Epithelial cell of esophagus (primary cell): ENCODE results near the gene RETREG2.

Experiments used
- DNase-seq: peaks from one replicate; pipeline ENCODE4 v3.0.0; 2010; ENCODE audit warnings: low read depth
- H3K4me3 ChIP-seq: 2 replicates; pipeline ENCODE4 v1.5.1; 2011; ENCODE audit warnings: mild to moderate bottlenecking, low read length, control low read depth
- TF ChIP-seq, protein P1 (sequence below): IDR thresholded peaks from 2 replicates; pipeline ENCODE4 v1.5.1; 2011; ENCODE audit warnings: low read depth, mild to moderate bottlenecking, low read length, control low read depth, inconsistent platforms; ENCODE audit not compliant: insufficient read depth; ENCODE audit errors: missing control alignments

Gene RETREG2

DNA sequence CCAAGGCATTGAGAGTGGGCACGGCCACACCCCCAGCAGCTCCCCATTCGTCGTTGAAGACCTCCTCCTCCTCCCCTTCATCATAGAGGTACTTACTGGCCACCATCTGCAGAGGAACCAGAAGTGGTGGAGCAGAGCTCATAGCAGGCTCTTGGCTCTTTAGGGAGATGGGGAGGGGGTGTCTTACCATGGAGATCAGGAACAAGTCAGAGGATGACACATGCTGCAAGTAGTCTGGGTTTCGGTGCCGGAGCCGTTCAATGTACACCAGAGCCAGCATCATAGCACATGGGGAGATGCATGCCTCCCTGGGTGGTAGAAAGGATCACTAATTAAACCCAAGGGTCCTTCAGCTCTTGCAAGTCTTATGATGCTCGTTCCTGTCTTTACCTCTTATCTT lies 3.3 kb upstream of the RETREG2 start:
- H3K4me3 ChIP-seq, result no peak overlapping the region
- TF ChIP-seq, protein P1, sequence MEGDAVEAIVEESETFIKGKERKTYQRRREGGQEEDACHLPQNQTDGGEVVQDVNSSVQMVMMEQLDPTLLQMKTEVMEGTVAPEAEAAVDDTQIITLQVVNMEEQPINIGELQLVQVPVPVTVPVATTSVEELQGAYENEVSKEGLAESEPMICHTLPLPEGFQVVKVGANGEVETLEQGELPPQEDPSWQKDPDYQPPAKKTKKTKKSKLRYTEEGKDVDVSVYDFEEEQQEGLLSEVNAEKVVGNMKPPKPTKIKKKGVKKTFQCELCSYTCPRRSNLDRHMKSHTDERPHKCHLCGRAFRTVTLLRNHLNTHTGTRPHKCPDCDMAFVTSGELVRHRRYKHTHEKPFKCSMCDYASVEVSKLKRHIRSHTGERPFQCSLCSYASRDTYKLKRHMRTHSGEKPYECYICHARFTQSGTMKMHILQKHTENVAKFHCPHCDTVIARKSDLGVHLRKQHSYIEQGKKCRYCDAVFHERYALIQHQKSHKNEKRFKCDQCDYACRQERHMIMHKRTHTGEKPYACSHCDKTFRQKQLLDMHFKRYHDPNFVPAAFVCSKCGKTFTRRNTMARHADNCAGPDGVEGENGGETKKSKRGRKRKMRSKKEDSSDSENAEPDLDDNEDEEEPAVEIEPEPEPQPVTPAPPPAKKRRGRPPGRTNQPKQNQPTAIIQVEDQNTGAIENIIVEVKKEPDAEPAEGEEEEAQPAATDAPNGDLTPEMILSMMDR, result no peak
- no peak for DNase-seq

DNA sequence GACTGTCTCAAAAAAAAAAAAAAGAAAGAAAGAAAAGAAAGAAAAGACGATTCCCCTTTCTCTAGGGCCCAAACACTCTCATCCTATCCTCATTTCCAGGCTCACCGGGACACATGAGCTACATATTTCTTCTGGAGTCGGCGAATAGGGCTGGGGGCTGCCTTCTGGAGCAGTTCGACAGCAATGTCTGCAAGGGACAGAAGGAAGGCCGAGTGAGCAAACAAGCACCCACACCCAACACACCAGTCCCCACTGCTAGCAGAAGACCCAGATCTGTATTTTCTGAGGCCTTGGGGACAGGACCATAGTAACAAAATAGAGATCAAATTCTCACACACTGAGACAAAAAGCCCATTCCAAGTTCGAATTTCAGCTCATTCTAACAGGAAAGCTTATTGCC lies 2.6 kb upstream of the RETREG2 start:
- TF ChIP-seq, protein P1, result no peak
- H3K4me3 ChIP-seq, result peak overlapping the region; percentile 91
- DNase-seq, result no peak

DNA sequence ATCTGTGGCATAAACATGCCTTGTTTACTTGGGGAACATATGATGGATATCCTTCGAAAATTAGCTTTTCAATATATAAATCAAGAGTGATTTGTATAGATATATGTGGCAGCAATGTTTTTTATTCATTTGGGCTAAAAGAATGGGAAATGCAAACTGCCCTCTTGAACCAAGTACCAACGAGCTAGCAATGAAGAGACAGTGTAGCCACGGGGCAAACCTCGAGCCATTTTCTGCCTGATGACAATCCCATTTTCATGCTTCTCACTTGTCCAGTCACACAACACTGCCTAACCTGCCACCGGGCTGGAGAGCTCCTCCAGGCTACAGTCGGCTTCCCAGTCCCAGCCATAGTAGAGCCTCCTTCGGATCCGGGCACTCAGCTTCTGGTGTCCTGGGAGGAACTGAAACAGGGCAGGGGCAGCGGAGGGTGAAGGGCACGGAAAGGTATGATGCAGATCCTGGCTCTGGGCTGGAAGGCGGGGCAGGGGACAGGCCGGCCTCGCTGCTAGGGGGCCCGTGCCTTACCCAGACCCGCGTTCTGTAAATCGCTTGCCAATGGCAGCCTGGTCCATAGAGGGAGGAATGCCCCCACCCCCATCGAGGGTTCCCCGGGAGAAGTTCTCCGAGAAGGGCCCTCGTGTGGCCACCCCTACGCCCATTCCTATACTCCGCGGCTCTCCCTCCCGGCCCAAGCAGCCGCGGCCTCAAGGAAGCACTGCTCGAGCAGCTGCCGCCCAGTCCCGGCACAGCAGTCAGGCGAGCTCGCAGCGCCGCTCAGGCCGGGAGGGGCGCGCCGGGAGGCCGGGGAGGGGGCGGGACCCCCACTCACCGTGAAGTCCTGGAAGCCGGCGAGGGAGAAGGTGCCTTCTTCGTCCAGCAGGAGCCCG lies 1.9 kb upstream of the RETREG2 start:
- TF ChIP-seq, protein P1, result peak; percentile 5
- peak overlapping the region; percentile 91 for H3K4me3 ChIP-seq
- peak; percentile 36 for DNase-seq

DNA sequence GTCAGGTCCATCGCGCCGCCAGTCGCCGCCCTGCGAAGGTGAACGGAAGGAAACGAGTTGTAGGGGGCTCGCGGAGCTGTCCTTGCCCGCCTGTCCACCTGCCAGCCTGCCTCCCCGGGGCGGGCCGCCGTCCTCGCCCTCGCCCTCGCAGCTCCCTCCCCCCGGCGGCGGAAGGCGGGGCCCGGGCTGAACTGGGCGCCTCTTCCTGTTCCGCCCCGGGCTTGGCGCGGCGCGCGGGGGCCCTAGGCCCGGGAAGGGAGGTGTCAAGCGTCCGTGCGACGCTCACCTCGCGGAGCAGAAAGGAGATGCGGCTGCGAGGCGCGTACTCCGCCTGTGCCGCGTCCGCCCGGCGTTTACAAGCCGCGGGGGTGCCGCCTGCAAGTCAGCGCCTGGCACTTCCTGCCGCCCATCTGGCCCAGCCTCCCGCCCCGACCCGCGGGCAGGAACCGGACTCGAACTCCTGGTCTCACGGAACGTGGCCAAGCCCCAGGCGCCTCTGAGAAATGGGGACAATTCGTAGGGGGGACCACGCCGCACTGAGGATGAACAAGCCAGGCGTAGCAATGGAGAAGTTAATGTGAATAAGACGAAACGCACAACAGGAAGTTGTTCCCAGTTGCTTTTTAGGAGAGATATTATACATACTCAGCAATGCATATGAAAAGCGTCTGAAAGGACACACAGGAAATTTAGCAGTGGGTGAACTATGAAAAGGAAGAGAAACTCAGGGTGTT lies 1.1 kb upstream of the RETREG2 start, which contains the start of gene CNPPD1:
Gene CNPPD1 (minus strand): TSS at position 108 of the 734 bp plus-strand sequence. CDS start 97 bp downstream, at position 11.
- peak within 1 kb of the TSS; percentile 91 for H3K4me3 ChIP-seq
- peak; percentile 87 for DNase-seq

GRCh38 chr2:219178377-219179175 lies 501 bp downstream of the RETREG2 start:
- TF ChIP-seq, protein P1, result no peak
- peak; percentile 36 for DNase-seq
- H3K4me3 ChIP-seq, result peak overlapping the region; percentile 75

More for the DNA sequence above, 1.1 kb upstream of the RETREG2 start, which contains the start of gene CNPPD1:
- TF ChIP-seq, protein P1, result no peak
